HG03175 (cell line): ENCODE measurements around the gene TTC9B.
A peak's percentile ranks its signal among the peaks of the same experiment; 100 is the strongest.
"Not testable (repeated sequence)": the region's sequence is repeated elsewhere in the genome, so short reads cannot be mapped to it uniquely, and the experiment has no call there.

Experiments
- ATAC-seq: cut with Tn5 transposase; IDR thresholded peaks from one replicate; pipeline ENCODE4 v1.9.1; 2021; ENCODE audit warnings: mild to moderate bottlenecking, moderate library complexity; ENCODE audit not compliant: unreplicated experiment

Gene TTC9B

GRCh38 chr19:40233811-40234389 lies 15.7 kb upstream of the TTC9B start:
- no peak for ATAC-seq

- no peak for ATAC-seq
Observed at GRCh38 chr19:40232949-40233810, 15.0 kb upstream of the TTC9B start.

- ATAC-seq = no peak
Observed at GRCh38 chr19:40232479-40232878, 14.3 kb upstream of the TTC9B start.

- ATAC-seq = no peak
Observed at GRCh38 chr19:40231544-40232424, 13.6 kb upstream of the TTC9B start.

GRCh38 chr19:40231057-40231456 lies 12.9 kb upstream of the TTC9B start:
- ATAC-seq = no peak

GRCh38 chr19:40229926-40230417 lies 11.8 kb upstream of the TTC9B start:
- ATAC-seq = no peak

GRCh38 chr19:40229484-40229883 lies 11.3 kb upstream of the TTC9B start:
- ATAC-seq = no peak

GRCh38 chr19:40228863-40229262 lies 10.7 kb upstream of the TTC9B start:
- ATAC-seq = no peak

- no peak for ATAC-seq
Observed at GRCh38 chr19:40228346-40228745, 10.2 kb upstream of the TTC9B start.

GRCh38 chr19:40225440-40226305 lies 7.5 kb upstream of the TTC9B start:
- no peak for ATAC-seq

GRCh38 chr19:40224342-40225150 lies 6.4 kb upstream of the TTC9B start:
- ATAC-seq = no peak

GRCh38 chr19:40223135-40223822 lies 5.1 kb upstream of the TTC9B start:
- ATAC-seq = no peak

GRCh38 chr19:40221858-40222619 lies 3.9 kb upstream of the TTC9B start:
- ATAC-seq = peak; percentile 64

GRCh38 chr19:40220674-40221073 lies 2.5 kb upstream of the TTC9B start:
- ATAC-seq = no peak

GRCh38 chr19:40219721-40220276 lies 1.6 kb upstream of the TTC9B start:
- no peak for ATAC-seq

- not testable (repeated sequence) for ATAC-seq
Observed at GRCh38 chr19:40219029-40219428, 845 bp upstream of the TTC9B start.

- ATAC-seq = no peak
Observed at GRCh38 chr19:40217027-40217810, 965 bp downstream of the TTC9B start.
